ENCODE data around the gene NEGR1.

The NEGR1 gene

GRCh38 chr1:71869326-71869725 is 413.0 kb downstream of the NEGR1 start:
- in situ Hi-C loops (cut with HindIII; ENCODE audit: low sequenced_read_pairs): no loop called here

DNA sequence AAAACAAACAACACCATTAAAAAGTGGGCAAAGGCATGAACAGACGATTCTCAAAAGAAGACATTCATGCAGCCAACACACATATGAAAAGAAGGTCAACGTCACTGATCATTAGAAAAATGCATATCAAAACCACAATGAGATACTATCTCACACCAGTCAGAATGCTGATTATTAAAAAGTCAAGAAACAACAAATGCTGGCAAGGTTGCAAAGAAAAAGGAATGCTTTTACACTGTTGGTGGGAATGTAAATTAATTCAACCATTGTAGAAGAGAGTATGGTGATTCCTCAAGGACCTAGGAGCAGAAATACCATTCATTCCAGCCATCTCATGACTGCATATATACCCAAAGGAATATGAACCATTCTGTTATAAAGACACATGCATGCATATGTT is 419.6 kb downstream of the NEGR1 start:
- in situ Hi-C loops (cut with HindIII; ENCODE audit: low sequenced_read_pairs): no loop called here

GRCh38 chr1:71861022-71861421 is 421.3 kb downstream of the NEGR1 start:
- in situ Hi-C loops (cut with HindIII; ENCODE audit: low sequenced_read_pairs): no loop called here

- in situ Hi-C loops (cut with HindIII; ENCODE audit: low sequenced_read_pairs): no loop called here
Observed at GRCh38 chr1:71859806-71860205, 422.5 kb downstream of the NEGR1 start.

GRCh38 chr1:71857862-71858261 is 424.5 kb downstream of the NEGR1 start:
- in situ Hi-C loops (cut with HindIII; ENCODE audit: low sequenced_read_pairs): no loop called here

DNA sequence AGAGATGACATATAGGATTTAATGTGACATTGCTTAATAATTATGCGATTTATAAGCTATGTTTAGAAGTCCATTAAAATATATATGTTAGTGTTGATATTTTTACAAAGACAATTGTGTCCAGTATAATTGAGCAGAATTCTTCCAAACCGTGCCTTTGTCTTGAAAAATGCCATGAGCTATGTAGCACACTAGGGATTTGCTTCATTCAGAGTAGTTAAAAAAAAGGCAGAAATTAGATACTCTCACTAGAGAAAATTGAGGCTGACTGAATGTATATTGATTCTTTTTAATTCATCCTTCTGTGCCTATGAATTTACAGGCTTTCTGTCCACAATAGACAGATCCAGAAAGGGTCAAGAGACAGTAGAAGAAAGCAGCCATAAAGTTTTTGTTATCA is 429.0 kb downstream of the NEGR1 start:
- in situ Hi-C loops (cut with HindIII; ENCODE audit: low sequenced_read_pairs): no loop called here

DNA sequence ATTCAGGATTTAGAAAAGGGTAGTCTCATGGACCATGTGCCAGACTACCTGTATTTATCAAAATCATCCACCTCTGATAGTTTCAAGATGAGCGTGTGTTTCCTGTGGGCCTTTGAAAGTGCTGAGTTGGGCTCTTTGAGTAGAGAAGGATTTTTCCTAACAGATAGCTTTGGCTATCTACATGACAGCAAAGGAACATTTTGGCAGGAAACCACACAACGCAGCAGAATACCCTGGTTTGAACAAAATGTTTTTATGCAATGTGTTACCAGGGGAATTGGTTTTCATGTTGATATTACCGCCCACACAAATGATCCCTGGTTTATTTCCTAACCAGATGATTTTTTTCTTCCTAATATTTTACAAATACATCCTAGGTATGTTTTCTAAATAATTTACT is 431.4 kb downstream of the NEGR1 start:
- in situ Hi-C loops (cut with HindIII; ENCODE audit: low sequenced_read_pairs): no loop called here

GRCh38 chr1:71850515-71850914 is 431.8 kb downstream of the NEGR1 start:
- in situ Hi-C loops (cut with HindIII; ENCODE audit: low sequenced_read_pairs): no loop called here

GRCh38 chr1:71843012-71843411 is 439.3 kb downstream of the NEGR1 start:
- in situ Hi-C loops (cut with HindIII; ENCODE audit: low sequenced_read_pairs): no loop called here

GRCh38 chr1:71839876-71840275 is 442.5 kb downstream of the NEGR1 start:
- in situ Hi-C loops (cut with HindIII; ENCODE audit: low sequenced_read_pairs): no loop called here

DNA sequence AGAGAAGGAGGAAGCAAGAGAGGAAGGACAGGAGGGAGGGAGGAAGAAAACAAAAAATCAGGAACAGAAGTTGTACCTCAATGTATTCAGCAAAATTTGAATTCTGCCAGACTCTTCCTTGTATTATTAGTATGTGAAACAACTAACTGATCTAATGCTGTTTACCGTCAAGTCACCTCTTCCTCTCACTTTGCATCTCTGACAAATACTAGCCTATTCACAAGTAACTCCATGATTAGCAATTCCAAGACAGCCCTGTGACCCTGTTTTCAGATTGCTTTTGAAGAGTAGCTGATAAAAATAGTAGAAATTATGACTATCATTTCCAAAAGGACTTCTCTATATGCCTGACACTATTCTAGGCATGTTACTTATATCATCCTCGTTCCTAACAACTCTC is 445.4 kb downstream of the NEGR1 start:
- in situ Hi-C loops (cut with HindIII; ENCODE audit: low sequenced_read_pairs): no loop called here

DNA sequence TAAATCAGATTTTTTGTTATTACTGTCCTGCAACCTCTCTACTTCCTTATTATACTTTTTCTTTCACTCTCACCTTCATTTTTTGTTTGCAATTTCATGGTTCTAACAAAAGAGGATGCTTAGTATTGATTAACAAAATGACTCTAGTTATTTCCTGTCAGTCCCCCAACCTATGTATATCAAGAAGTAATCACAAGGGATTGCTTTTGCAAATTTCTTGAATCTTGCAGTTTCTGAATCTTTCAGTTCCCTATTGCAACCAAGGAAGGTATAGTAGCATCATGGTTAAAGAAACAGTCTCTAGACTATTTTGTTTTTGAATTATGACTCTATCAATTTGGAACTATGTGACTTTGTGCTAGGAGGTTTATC is 446.9 kb downstream of the NEGR1 start:
- in situ Hi-C loops (cut with HindIII; ENCODE audit: low sequenced_read_pairs): no loop called here

DNA sequence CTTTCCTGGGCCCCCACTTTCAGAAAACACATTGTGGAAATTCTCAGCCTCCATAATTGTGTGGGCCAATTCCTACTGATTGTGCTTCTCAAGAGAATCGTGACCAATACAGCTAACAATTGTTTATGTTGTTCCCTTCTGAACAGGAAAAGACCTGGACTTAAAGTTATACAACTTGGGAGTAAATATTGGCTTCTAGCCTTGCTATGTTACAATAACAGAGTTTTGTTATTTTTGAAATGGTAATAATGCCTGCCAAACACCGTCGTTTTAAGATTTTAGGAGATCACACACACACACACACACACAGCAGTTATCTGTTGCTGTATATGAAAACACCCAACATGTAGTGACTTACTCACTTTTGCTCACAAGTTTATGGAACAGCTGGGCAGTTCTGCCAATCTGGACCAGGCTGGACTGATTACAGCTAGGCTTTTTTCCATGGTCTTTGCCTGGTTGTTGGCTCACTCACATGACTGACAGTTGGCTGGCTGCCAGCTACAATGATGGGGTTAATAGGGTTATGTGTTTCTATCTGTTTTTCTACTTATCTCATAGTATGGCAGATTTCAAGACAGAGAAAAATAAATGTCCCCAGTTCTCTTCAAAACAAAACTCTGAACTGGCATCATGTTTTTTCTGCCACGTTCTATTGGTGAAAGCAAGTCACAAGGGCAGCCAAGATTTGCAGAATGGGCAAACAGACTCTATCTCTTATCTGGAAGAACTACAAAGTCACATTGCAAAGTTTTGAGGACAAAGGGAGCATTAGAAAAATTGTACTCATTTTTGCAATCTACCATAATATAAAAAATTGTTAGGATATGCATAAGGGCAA is 447.5 kb downstream of the NEGR1 start:
- in situ Hi-C loops (cut with HindIII; ENCODE audit: low sequenced_read_pairs): no loop called here

GRCh38 chr1:71831646-71832045 is 450.7 kb downstream of the NEGR1 start:
- in situ Hi-C loops (cut with HindIII; ENCODE audit: low sequenced_read_pairs): no loop called here

DNA sequence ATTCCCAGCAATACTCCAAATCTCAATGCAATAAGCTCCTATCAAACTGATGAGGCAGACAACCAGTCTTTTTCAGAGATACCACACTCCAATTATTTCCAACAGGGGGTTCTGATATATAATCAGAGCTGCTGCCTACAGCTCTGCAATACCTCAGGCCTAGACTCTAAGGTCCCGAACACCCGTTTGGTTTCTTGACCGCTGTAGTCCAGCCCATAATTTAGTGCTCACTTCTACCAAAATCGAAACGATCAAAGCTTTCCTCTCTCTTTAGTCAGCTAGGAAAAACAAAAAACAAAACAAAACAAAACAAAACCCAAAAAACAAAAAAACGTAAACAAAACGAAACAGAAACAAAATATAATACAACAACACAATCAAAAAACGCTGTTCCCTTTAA is 453.0 kb downstream of the NEGR1 start:
- in situ Hi-C loops (cut with HindIII; ENCODE audit: low sequenced_read_pairs): no loop called here

GRCh38 chr1:71828431-71829012 is 453.8 kb downstream of the NEGR1 start:
- in situ Hi-C loops (cut with HindIII; ENCODE audit: low sequenced_read_pairs): no loop called here

DNA sequence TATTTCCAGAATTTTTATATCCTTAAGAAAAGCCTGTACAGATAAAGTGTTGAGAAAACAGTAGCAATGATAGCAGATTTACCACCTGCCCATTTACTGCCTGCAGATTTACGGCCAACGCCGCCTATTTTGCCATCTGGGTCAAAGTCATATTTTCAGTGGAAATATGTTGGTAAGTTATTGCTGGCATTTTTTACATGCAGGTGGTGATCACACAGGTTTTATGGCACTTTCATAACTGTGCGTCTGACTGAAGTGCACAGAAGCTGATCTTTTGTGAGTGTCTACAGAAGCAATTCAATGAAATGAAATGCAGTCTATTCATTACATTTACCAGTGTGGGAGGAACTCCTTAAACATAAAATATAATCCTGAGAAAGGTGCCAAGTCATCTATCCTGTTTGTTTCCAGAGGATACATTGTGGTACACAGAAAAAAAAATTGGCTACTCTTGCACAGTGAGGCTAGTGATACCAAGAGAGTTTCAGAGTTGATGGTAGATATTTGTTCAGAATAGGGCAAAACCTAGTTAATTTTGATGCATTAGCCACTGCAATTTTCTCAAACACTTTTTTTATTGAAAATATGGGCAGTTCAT is 458.5 kb downstream of the NEGR1 start:
- in situ Hi-C loops (cut with HindIII; ENCODE audit: low sequenced_read_pairs): no loop called here

- in situ Hi-C loops (cut with HindIII; ENCODE audit: low sequenced_read_pairs): no loop called here
Observed at GRCh38 chr1:71817028-71817427, 465.3 kb downstream of the NEGR1 start.

DNA sequence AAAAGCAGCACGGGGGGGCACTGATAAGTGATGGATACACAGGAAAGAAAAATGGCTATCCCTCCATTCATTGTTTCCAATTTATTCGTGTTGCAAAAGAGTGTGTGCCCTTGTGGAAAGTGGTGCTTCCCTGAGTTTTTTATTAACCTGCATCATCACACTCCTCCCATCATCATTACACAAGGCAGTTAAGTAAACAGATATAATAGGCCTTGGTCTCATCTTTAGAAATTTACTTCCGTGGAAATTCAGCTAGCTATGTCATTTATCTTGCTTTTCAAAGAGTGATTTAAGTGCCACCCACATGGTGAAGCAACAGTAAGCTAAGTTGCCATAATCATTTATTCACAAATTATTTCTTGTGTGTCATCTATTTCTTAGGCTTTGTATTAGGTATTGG is 473.3 kb downstream of the NEGR1 start:
- in situ Hi-C loops (cut with HindIII; ENCODE audit: low sequenced_read_pairs): no loop called here

DNA sequence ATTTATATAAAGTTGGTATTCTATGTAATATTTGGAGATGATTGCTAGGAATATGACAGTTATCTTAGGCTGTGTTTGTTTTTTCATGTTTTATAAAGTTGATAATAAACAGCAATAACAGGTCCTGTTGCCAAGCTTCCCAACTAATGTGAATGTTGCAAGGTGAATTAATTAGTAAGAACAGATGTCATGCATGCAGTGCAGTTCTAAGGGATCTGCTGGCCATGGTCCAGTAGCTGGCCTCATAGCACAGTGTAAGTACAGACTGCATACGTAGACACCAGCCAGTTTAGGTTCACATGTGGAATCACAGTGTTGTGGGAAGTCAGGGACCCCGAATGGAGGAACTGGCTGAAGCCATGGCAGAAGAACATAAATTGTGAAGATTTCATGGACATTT is 478.2 kb downstream of the NEGR1 start:
- in situ Hi-C loops (cut with HindIII; ENCODE audit: low sequenced_read_pairs): no loop called here

DNA sequence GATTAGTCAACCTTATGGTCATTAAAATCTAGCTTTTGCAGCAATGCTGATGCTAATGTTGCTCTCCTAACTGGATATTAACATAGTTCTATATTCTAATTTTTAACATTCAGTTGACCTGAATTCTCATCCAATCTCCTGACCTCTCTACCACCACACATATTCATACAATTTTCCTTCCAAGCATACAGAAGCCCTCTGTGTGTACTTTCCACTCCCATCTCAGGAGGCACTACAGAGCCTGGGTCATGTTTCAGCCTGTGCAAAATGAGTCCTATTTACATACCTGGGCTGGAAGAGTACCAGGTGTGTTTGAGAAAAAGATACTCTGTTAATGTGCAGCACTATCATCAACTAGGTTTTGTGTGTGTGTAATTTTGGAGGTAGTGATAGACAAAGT is 486.3 kb downstream of the NEGR1 start:
- in situ Hi-C loops (cut with HindIII; ENCODE audit: low sequenced_read_pairs): no loop called here

- in situ Hi-C loops (cut with HindIII; ENCODE audit: low sequenced_read_pairs): no loop called here
Observed at GRCh38 chr1:71792264-71792663, 490.1 kb downstream of the NEGR1 start.
